PC-3 (cell line): Measurements from ENCODE around the gene CD2. TPM values are rescaled to one million over a fixed set of nuclear protein-coding genes. Genes with fewer than 3 reads are reported as not detected.

Experiments used
- ATAC-seq: fragments of 200-7000 bp; cut with Tn5 transposase; 2 replicates; pipeline ENCODE4 v1.9.1; 2020; ENCODE audit warnings: mild to moderate bottlenecking, moderate library complexity
- BruUV-seq: library from RNA; stranded (reverse); fragments of 400-500 nt; replicated peaks from 2 replicates; lab custom pipeline; 2021; lab: Mats Ljungman, UMichigan
- CTCF ChIA-PET: fragments of 300-600 bp; sonication (Branson Sonifier 250); formaldehyde crosslinking; loops from one replicate; lab custom pipeline; 2022; ENCODE audit warnings: antibody characterized with exemption; lab: Charles Lee
- POLR2A ChIA-PET: fragments of 300-600 bp; sonication (Branson Sonifier 250); formaldehyde crosslinking; loops from one replicate; lab custom pipeline; 2022; ENCODE audit warnings: antibody characterized with exemption; ENCODE audit not compliant: unreplicated experiment; lab: Charles Lee
- DNase-seq: peaks from one replicate; pipeline ENCODE4 v3.0.0-alpha.2; 2015
- H2AFZ ChIP-seq: fragments of 300-600 bp; sonication (generic); 2 replicates; pipeline ENCODE4 v1.6.0; 2016; ENCODE audit warnings: antibody characterized with exemption, low read length
- H3F3A ChIP-seq: fragments of 300-600 bp; sonication (generic); one replicate; pipeline ENCODE4 v1.6.0; 2017; ENCODE audit warnings: antibody characterized with exemption, low read length, control low read depth, mild to moderate bottlenecking; ENCODE audit not compliant: unreplicated experiment
- H3K27ac ChIP-seq: fragments of 300-600 bp; sonication (generic); 2 replicates; pipeline ENCODE4 v1.5.1; 2016; ENCODE audit warnings: mild to moderate bottlenecking, low read length
- H3K27me3 ChIP-seq: fragments of 300-600 bp; sonication (generic); 2 replicates; pipeline ENCODE4 v1.6.1; 2016; ENCODE audit warnings: low read length, mixed read lengths
- H3K36me3 ChIP-seq: fragments of 300-600 bp; sonication (generic); 2 replicates; pipeline ENCODE4 v1.6.1; 2016; ENCODE audit warnings: low read depth, mixed run types, low read length, mixed read lengths
- H3K4me1 ChIP-seq: fragments of 300-600 bp; sonication (generic); 2 replicates; pipeline ENCODE4 v1.5.1; 2016; ENCODE audit warnings: low read length; ENCODE audit not compliant: insufficient read depth
- H3K4me2 ChIP-seq: fragments of 300-600 bp; sonication (generic); 2 replicates; pipeline ENCODE4 v1.6.0; 2016; ENCODE audit warnings: low read length
- H3K4me3 ChIP-seq: fragments of 300-600 bp; sonication (generic); 2 replicates; pipeline ENCODE4 v1.5.1; 2016; ENCODE audit warnings: mild to moderate bottlenecking, low read length, mixed read lengths
- H3K79me2 ChIP-seq: fragments of 300-600 bp; sonication (generic); 2 replicates; pipeline ENCODE4 v1.6.1; 2017; ENCODE audit warnings: low read length, mixed read lengths
- H3K9ac ChIP-seq: fragments of 300-600 bp; sonication (generic); 2 replicates; pipeline ENCODE4 v1.6.0; 2016; ENCODE audit warnings: mild to moderate bottlenecking, low read length
- H3K9me2 ChIP-seq: fragments of 300-600 bp; sonication (generic); replicated peaks from 2 replicates; pipeline ENCODE4 v1.6.1; 2016; ENCODE audit warnings: mixed run types, low read length, mixed read lengths
- H3K9me3 ChIP-seq: fragments of 300-600 bp; sonication (generic); 2 replicates; pipeline ENCODE4 v1.6.1; 2016; ENCODE audit warnings: low read length, mixed read lengths
- H4K20me1 ChIP-seq: fragments of 300-600 bp; sonication (generic); 2 replicates; pipeline ENCODE4 v1.6.1; 2016; ENCODE audit warnings: low read length, mixed read lengths
- CTCF ChIP-seq: fragments of 300-600 bp; sonication (generic); conservative IDR thresholded peaks from 2 replicates; pipeline ENCODE4 v1.5.1; 2017; ENCODE audit warnings: antibody characterized with exemption, low read depth, mild to moderate bottlenecking, low read length
- EZH2 ChIP-seq: fragments of 300-600 bp; sonication (generic); IDR thresholded peaks from one replicate; pipeline ENCODE4 v1.6.1; 2017; ENCODE audit warnings: antibody characterized with exemption, mild to moderate bottlenecking, low read length; ENCODE audit not compliant: unreplicated experiment
- EZH2phosphoT487 ChIP-seq: fragments of 300-600 bp; sonication (generic); IDR thresholded peaks from 2 replicates; pipeline ENCODE4 v1.6.1; 2018; ENCODE audit warnings: mild to moderate bottlenecking, antibody characterized with exemption, low read length, borderline replicate concordance
- intact Hi-C: fragments of 100-400 bp; cut with micrococcal nuclease; formaldehyde crosslinking; loops from 2 replicates; pipeline ENCODE4 v1.9.0; 2023
- total RNA-seq: library from RNA; depleted of rRNA; stranded (reverse); fragments of >200 nt; gene quantifications from 2 replicates; pipeline ENCODE4 v1.2.3, GENCODE V29; 2014

CD2 gene
- total RNA-seq, 1 experiment from 2014 or later: not detected

GRCh38 chr1:116748272-116748671, 6.0 kb upstream of the CD2 start:
- Histone ChIP-seq H3K27ac (no peak overlapping the region), H3K36me3 (no peaks in the 10 kb centered on the region), H3K9me3 (peaks cover 28% of the 10 kb centered on the region), H4K20me1 (no peaks in the 10 kb centered on the region), H3K4me2 (no peak overlapping the region), H3K27me3 (no peaks in the 10 kb centered on the region), H3F3A (no peaks in the 10 kb centered on the region), H3K9me2 (no peaks in the 10 kb centered on the region), H3K9ac (no peak overlapping the region), H3K4me3 (no peak overlapping the region), H3K4me1 (no peaks in the 10 kb centered on the region), H3K79me2 (no peaks in the 10 kb centered on the region), H2AFZ (no peak overlapping the region)
- CTCF ChIA-PET: no interaction called here
- TF ChIP-seq EZH2 (no peak), CTCF (no peak), EZH2phosphoT487 (no peak)
- ATAC-seq: no peak
- no TSS peak for BruUV-seq
- POLR2A ChIA-PET: no interaction called here
- intact Hi-C loops: no loop called here
- DNase-seq: no peak

- no peaks in the 10 kb centered on the region for H3K27me3 ChIP-seq
- ChIA-PET POLR2A (no interaction called here), CTCF (interaction anchor here (0.6 kb wide), 1 partner anchor 41 kb away, joined by 3 read pairs; no protein-coding TSS in a partner anchor)
- no peak overlapping the region for H3K4me2 ChIP-seq
- DNase-seq: no peak
- H3F3A ChIP-seq: no peaks in the 10 kb centered on the region
- H3K4me1 ChIP-seq: no peaks in the 10 kb centered on the region
- peaks cover 18% of the 10 kb centered on the region for H3K9me3 ChIP-seq
- H3K9ac ChIP-seq: no peak overlapping the region
- H3K4me3 ChIP-seq: no peak overlapping the region
- intact Hi-C loops: no loop called here
- H3K79me2 ChIP-seq: no peaks in the 10 kb centered on the region
- H3K27ac ChIP-seq: no peak overlapping the region
- H2AFZ ChIP-seq: no peak overlapping the region
- H4K20me1 ChIP-seq: no peaks in the 10 kb centered on the region
- BruUV-seq: no TSS peak
- TF ChIP-seq EZH2: no peak
- TF ChIP-seq EZH2phosphoT487: no peak
- TF ChIP-seq CTCF: no peak
- no peaks in the 10 kb centered on the region for H3K36me3 ChIP-seq
- H3K9me2 ChIP-seq: no peaks in the 10 kb centered on the region
- no peak for ATAC-seq
Observed at GRCh38 chr1:116751146-116751545, 3.1 kb upstream of the CD2 start.

GRCh38 chr1:116751621-116752020, 2.6 kb upstream of the CD2 start:
- H3K4me1 ChIP-seq: no peaks in the 10 kb centered on the region
- no peak for DNase-seq
- H3K9me2 ChIP-seq: no peaks in the 10 kb centered on the region
- H3K79me2 ChIP-seq: no peaks in the 10 kb centered on the region
- no peak overlapping the region for H3K4me2 ChIP-seq
- BruUV-seq: no TSS peak
- TF ChIP-seq EZH2: no peak
- no peak for TF ChIP-seq EZH2phosphoT487
- H3K36me3 ChIP-seq: no peaks in the 10 kb centered on the region
- H3K27ac ChIP-seq: no peak overlapping the region
- H3K9ac ChIP-seq: no peak overlapping the region
- H4K20me1 ChIP-seq: no peaks in the 10 kb centered on the region
- no peaks in the 10 kb centered on the region for H3K27me3 ChIP-seq
- POLR2A ChIA-PET: no interaction called here
- H3K4me3 ChIP-seq: no peak overlapping the region
- no peak overlapping the region for H2AFZ ChIP-seq
- intact Hi-C loops: no loop called here
- no peak for ATAC-seq
- peaks cover 18% of the 10 kb centered on the region for H3K9me3 ChIP-seq
- H3F3A ChIP-seq: no peaks in the 10 kb centered on the region
- CTCF ChIA-PET: no interaction called here
